Fibroblast of the conjunctiva (primary cell): ENCODE data around the gene CASP3.
"Not testable (repeated sequence)": the region's sequence is repeated elsewhere in the genome, so short reads cannot be mapped to it uniquely, and the experiment has no call there.

Experiments used
- DNase-seq: peaks from one replicate; pipeline ENCODE4 v3.0.0-alpha.2; 2010; ENCODE audit warnings: low read depth

CASP3 gene

DNA sequence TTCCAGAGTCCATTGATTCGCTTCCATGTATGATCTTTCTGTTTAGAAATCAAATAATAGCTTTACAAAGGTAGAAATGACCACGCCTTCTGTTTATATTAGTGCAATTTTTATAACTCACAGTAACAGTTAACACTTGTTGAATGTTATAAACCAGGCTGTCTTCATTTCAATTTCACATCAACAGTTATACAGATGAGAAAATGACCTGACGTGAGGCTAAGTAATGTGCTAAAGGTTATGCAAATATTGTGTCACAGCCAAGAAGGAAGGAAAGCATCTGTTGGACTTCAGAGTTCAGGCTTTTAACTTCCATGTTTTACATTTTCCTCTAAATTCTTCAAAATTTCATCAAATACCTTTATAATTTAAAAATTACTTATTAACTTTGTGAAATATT is 13.9 kb downstream of the CASP3 start:
- no peak for DNase-seq

DNA sequence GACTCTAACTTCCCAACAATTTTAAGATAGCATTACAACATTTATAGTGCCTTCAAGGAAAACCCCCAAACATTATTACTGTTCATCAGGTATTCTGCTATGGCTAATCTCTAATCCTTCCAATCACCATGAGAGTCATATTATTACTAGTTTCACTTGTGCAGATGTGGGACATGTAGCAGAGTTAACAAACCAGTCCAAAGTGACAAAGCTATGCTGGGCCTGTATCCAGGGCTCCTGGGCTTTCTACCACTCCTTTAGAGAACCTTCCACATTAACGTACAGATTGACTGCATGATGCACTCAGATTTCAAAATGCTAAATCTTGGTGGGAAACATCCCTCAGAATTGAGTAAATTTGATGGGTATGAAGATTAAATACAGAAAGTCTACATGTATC is 16.4 kb downstream of the CASP3 start:
- DNase-seq: no peak

DNA sequence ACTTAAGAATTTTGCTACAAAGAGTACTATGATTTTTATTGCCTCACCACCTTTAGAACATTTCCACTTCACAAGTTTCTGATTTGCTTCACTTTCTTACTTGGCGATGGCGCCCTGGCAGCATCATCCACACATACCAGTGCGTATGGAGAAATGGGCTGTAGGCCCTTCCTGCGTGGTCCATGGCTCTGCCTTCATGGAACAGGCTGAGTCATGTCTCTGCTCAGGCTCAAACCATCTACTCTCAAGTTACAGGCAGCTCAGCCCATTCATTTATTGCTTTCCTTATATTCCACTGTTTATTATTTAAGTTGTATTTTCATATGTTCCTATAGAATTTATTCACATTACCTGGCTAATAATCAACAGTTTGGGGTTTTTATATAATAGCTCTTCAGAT is 21.1 kb downstream of the CASP3 start:
- DNase-seq: no peak

DNA sequence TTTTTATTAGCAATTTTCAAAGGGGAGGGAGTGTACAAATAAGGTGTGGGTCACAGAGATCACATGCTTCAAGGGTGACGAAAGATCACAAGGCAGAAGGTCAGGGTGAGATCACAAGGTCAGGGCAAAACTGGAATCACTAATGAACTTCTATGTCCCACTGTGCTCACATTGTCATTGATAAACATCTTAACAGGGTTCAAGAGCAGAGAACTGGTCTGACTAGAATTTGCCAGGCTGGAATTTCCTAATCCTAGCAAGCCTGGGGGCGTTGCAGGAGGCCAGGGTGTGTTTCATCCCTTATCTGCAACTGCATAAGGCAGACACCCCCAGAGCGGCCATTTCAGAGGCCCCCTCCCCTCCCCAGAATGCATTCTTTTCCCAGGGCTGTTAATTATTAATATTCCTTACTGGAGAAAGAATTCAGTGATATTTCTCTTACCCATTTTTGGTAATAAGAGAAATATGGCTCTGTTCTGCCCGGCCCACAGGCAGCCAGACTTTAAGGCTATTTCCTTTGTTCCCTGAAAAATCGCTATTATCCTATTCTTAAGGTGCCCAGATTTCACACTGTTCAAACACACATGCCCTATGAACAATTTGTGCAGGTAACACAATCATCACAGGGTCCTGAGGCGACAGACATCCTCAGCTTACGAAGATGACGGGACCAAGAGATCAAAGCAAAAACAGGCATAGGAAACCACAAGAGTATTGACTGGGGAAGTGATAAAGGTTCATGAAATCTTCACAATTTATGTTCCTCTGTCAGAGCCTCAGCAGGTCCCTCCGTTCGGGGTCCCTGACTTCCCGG is 23.3 kb downstream of the CASP3 start:
- not testable (repeated sequence) for DNase-seq

DNA sequence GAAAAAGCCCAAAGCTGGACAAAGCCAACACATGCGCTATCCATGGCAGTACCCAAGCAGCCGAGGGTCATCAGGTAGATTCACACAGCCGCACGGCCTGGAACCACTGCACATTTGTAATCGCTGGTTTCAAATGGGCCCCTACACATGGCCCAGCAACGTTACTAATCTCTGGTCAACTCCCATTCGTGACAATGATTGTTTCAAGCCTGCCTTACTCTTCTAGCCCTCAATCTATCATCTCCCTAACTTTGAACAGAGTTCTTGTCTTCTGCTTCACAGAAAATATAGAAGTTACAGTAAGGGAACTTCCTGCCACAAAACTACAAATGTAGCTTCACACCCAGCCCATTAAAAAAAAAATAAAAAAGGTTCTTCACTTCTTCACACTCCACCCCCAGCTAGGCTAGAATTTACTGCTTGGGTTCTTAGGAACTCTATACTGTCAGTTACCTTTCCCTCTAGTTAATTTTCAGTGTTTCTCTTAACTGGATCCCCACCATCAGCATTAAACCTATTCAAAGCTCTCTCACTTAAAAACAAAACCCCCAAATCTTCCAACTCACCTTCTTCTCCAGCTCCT is 24.2 kb downstream of the CASP3 start:
- no peak for DNase-seq

DNA sequence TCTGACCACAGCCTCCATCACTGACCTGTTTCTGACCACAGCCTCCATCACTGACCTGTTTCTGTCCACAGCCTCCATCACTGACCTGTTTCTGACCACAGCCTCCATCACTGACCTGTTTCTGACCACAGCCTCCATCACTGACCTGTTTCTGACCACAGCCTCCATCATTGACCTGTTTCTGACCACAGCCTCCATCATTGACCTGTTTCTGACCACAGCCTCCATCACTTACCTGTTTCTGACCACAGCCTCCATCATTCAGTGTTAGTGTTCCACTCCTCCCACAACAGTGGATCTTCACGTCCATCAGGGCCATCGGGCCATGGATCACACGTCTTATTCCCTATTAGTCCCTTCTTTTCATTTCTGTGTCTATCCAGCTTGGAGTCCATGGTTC is 24.7 kb downstream of the CASP3 start:
- not testable (repeated sequence) for DNase-seq

DNA sequence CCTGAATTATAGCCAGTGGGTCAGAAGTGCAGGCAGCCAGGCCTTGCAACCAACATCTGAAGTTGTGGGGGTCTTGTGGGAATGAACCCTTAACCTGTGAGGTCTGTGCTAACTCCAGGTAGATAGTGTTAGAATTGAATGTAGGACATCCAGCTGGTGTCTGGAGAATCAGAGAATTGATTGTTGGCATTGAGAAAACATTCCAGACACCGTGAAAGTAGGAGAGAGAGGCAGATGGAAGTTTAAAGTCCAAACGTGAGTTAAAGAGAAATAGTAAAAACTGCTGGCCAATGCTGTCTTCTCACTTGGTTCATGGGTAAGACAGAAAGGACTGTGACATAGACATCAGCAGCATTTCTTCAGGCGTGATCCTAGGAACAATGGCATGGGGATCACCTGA is 27.7 kb downstream of the CASP3 start:
- DNase-seq: no peak

DNA sequence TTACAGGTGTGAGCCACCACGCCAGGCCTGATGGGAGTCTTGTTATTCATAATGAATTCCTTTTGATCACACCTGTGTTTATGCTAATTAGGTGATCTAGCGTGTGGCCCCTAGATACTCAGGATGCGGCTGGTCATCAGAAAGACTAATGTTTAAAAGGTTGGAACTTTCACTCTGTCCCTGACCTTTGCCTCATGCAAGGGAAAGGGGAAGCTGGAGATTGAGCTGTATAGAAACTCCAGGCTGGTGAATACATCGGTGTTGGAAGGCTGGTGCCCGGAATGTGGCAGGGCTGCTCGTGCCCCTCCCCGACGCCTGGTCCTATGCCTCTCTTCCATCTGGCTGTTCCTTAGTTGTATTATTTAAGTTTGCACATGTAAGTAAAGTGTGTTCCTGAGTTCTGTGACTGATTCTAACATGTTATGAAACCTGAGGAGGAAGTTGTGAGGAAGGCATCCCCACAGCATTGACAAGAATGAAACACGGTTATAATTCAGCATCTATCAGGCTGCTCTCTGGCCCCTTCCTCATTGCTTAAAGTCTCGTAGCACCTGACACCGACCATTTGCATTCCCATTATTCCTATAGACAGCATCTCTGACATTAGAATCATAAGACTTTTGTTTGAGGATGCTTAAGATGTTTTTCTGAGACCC is 28.9 kb downstream of the CASP3 start:
- DNase-seq: no peak

DNA sequence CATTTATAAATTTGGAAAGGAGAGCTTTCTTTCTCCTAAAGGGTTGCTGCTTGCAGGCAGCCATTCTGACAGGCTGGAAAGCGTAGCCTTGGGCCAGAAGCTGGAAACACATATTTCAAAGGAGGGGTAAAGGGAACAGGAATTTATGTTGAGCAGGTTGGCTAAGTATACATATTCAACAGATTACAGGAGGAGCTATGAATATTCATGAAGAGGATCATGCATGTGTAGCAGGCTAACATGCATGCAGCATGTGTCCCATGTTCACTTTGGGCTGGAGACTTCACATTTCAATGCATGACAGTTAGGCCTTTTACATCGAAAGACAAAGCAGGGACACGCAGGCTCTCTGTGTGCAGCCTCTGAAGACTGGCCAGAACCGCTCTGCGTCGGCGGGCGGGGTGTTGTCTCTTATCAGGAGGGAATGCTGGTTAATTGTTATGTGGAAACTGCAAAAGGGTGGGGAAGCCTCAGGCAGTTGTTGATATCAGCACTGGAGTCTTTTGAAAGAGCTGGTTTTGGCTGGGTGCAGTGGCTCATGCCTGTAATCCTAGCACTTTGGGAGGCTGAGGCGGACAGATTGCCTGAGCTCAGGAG is 31.5 kb downstream of the CASP3 start:
- DNase-seq: no peak

DNA sequence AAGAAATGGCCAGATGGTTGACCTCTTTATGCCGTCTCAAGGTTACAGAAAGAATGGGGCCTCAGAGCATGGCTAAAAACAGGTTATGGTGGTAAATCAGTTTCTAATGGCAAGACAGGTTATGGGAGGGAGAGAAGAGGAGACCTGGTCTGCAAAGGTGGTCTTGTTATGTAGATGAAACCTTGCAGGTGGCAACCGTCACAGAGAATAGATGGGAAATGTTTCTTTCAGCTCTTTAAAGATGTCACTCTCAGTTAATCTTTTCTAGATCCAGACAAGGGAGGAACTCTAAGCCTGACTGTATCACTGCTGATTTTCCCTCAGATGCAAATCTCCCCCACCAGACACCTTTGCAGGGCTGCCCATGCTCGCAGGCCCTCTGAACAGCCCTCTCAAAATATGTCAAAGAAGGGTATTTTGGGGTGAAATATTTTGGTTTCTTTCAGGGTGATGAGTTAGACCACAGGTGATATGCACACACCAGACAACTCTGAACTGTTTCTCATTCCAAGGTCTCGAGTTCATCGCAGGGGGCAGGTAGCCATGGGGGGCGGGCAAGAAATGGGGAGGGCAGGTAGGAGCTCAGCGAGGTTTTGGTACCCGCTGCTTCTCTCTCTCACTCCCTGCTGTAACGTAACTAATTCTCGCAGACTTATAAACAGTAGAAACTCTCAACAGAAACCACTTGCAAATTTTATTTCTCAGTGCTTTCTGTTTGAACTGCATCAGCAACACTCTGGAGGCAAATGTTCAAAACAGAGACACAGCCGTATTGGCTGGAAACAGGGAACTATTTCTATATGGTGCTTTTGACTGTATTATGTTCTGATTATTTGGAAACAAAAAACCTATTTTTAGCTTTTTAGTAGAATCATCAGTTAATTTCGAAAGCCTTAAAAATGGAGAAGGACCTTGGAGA is 32.4 kb downstream of the CASP3 start:
- DNase-seq: no peak

DNA sequence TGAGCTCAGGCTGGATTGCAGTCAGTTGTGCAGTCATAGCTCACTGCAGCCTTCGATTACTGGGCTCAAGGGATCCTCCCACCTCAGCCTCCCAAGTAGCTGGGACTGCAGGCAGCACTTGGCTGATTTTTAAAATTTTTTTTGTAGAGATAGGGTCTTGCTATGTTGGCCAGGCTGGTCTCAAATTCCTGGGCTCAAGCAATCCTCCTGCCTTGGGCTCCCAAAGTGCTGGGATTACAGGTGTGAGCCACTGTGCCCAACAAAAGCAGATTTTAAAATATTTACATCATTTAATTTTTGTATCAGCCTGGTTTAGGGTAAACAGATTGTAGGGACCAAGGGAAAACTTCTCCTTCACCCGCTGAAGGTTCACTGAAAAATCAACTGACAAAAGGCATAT is 33.1 kb downstream of the CASP3 start:
- not testable (repeated sequence) for DNase-seq

DNA sequence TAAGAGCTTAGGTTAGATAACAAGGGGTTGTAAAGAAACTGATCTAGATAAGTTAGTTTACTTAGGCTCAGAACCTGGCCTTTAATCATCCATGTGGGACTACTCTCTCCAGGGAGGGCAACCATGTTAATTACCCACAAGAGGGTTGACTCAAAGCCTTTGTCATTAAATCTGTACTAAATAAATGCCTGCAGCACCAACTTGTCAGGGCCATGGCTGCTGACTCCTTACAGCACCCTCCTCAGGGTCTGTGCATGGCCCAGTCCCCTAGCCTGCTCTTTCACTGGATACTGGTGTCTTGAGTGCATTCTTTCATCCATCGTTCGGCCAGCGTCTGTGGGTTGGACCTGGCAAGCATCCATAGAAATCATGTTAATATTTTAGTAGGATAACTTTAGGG is 34.7 kb downstream of the CASP3 start:
- no peak for DNase-seq

DNA sequence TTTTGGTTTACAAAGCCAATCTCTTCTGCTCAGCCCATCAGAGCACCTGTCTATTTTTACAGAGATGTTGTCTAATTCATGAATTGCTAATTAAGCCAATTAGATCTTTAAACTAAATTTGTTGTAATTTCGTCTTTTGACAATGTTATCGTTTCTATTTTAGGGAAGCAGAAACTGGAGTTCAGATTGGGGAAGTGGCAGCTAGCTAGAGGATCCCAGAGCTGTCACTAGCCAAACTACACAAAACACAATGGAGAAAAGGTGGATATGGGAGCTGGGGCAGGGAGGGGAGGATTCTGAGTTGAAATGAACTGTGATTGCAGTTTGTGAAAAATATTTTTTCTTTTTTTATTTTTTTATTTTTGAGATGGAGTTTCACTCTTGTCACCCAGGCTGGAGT is 35.8 kb downstream of the CASP3 start:
- no peak for DNase-seq

DNA sequence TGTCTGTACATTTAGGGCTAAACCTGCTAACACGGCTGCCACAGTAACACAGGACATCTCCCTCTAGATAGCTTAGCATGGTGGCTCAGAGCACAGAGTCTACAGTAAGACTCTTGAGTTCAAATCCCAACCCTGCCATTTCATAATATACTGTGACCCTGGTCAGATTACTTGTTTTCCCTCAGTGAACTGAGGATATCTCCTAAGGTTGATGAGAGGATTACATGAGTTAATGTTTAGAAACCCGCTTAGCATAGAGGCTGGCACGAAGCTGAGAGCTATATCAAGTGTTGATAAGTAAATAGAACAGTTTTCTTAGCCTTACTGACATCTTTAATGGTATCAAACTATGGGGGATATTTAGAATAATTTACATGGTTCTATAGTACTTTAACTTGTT is 37.2 kb downstream of the CASP3 start:
- DNase-seq: no peak

DNA sequence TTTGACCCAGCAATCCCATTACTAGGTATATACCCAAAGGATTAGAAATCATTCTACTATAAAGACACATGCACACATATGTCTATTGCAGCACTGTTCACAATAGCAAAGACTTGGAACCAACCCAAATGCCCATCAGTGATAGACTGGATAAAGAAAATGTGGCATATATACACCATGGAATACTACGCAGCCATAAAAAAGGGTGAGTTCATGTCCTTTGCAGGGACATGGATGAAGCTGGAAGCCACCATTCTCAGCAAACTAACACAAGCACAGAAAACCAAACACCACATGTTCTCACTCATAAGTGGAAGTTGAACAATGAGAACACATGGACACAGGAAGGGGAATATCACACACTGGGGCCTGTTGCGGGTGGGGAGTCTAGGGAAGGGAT is 41.8 kb downstream of the CASP3 start:
- DNase-seq: not testable (repeated sequence)

DNA sequence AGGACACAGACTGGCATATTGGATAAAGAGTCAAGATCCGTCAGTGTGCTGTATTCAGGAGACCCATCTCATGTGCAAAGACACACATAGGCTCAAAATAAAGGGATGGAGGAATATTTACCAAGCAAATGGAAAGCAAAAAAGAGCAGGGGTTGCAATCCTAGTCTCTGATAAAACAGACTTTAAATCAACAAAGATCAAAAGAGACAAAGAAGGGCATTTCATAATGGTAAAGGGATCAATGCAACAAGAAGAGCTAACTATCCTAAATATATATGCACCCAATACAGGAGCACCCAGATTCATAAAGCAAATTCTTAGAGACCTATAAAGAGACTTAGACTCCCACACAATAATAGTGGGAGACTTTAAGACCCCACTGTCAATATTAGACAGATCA is 46.4 kb downstream of the CASP3 start:
- not testable (repeated sequence) for DNase-seq

DNA sequence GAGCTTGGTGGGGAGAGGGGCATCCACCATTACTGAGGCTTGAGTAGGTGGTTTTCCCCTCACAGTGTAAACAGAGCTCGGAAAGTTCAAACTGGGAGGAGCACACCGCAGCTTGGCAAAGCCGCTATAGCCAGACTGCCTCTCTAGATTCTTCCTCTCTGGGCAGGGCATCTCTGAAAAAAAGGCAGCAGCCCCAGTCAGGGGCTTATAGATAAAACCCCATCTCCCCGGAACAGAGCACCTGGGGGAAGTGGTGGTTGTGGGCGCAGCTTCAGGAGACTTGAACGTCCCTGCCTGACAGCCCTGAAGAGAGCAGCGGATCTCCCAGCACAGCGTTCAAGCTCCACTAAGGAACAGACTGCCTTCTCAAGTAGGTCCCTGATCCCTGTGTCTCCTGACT is 48.3 kb downstream of the CASP3 start:
- not testable (repeated sequence) for DNase-seq

DNA sequence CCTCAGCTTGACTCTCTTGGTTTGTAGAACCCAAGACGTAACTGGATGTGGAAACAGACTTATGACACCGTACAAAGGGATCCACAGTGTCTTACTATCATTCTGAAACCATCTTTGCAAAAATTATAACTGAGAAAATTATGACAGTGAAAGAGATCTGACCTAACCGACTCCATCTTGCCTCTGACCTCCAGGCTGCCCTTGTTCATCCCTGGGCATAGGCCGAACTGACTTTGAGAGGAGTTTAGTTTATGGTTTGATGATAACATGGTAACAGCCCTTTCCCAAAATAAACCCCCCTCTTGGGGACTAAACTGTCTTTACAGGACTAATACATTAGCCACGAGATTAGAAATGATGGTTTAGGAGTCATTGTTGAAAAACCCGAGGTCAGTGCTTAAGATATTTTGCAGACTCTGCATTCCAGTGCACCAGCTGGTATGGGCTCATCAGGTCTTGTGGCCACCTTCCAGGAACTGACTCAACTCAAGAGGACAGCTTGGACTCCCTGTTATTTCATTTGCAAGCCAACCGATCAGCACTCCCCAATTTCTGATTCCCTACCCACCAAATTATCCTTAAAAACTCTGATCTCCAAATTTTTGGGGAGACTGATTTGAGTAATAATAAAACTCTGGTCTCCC is 49.6 kb downstream of the CASP3 start:
- peak; percentile 24 for DNase-seq

DNA sequence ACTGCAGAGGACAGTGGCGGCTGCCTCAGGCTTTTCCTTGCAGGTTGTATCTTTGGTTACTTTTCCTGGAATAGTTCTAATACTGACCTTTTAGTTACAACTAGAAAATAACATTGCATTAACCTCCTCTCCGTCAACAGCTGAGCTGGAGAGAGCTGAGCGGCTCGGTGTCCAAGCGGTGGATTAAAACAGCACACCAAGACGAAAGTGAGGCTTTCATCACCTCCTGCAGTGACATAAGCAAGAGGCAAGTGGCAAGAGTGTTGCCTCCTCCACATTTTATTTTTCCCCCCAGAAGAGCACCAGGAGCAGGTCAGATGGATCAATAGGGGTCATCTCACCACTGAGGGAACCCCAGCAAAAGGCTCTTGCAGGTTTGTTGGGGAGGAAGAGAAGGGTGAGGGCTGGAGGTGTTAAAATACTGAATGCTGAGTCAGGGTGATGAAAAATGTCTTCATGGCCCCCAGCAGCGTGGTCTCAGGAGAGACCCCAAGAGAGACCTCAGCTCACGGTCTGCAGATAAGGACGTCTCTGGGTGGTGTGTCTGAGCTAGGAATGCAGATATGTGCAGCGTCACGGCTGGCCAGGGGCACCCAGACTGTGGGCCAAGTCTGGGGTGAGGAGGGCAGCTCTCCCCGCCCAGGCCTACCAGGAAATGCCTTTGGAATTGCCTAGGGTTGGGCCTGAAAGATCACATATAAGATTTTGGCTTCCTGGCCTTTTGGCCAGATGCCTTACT is 50.3 kb downstream of the CASP3 start:
- DNase-seq: no peak

DNA sequence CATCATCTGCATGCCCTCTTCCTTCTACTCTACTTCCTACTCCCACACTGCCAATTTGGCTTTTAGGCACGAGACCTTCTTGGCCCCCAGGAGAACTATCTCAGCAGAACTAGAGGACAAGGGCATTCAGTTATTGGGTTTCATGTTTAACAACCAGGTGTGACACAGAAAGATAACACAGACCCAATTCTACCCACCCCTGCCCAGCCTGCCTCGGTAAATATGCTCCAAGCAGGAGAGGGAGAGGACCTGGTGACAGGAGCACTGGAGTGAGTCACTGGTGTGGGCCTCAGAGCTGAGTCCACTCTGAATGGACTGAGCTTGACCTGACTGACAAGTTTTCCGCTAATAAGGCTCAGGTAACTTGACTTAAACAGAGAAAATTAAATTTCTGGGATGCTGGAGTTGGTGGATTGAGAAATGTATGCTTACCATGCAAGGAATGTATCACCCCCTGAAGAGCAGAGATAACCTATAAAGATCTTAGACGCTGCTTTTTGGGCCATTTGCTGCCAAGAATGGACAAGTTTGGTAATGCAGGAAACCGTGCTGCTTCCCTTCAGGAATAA is 52.5 kb downstream of the CASP3 start:
- DNase-seq: no peak
